Measurements from ENCODE around the gene PSMC4.
A peak's percentile ranks its signal among the peaks of the same experiment; 100 is the strongest.

PSMC4 gene

GRCh38 chr19:39941615-39942365 lies 29.2 kb upstream of the PSMC4 start:
- no peak for TF ChIP-seq CTCF (IDR thresholded peaks at IDR 0.05; ENCODE audit: low read depth, low read length)
- no peak overlapping the region for H3K4me3 ChIP-seq (ENCODE audit: low read depth, low read length)
- peak; percentile 51 for DNase-seq (ENCODE audit: low read depth, low spot score)
- in situ Hi-C loops (cut with HindIII; ENCODE audit: low sequenced_read_pairs): no loop called here

GRCh38 chr19:39942366-39942730 lies 28.6 kb upstream of the PSMC4 start:
- no peak for TF ChIP-seq CTCF (IDR thresholded peaks at IDR 0.05; ENCODE audit: low read depth, low read length)
- in situ Hi-C loops (cut with HindIII; ENCODE audit: low sequenced_read_pairs): no loop called here
- DNase-seq (ENCODE audit: low read depth, low spot score): no peak
- H3K4me3 ChIP-seq (ENCODE audit: low read depth, low read length): no peak overlapping the region

- in situ Hi-C loops (cut with HindIII; ENCODE audit: low sequenced_read_pairs): no loop called here
- no peak overlapping the region for H3K4me3 ChIP-seq (ENCODE audit: low read depth, low read length)
- DNase-seq (ENCODE audit: low read depth, low spot score): no peak
- no peak for TF ChIP-seq CTCF (IDR thresholded peaks at IDR 0.05; ENCODE audit: low read depth, low read length)
Observed at GRCh38 chr19:39943586-39943985, 27.4 kb upstream of the PSMC4 start.

- in situ Hi-C loops (cut with HindIII; ENCODE audit: low sequenced_read_pairs): no loop called here
- H3K4me3 ChIP-seq (ENCODE audit: low read depth, low read length): no peak overlapping the region
- TF ChIP-seq CTCF (IDR thresholded peaks at IDR 0.05; ENCODE audit: low read depth, low read length): no peak
- DNase-seq (ENCODE audit: low read depth, low spot score): no peak
Observed at GRCh38 chr19:39946532-39946931, 24.4 kb upstream of the PSMC4 start.

- H3K4me3 ChIP-seq (ENCODE audit: low read depth, low read length): no peak overlapping the region
- in situ Hi-C loops (cut with HindIII; ENCODE audit: low sequenced_read_pairs): no loop called here
- no peak for TF ChIP-seq CTCF (IDR thresholded peaks at IDR 0.05; ENCODE audit: low read depth, low read length)
- DNase-seq (ENCODE audit: low read depth, low spot score): no peak
Observed at GRCh38 chr19:39949026-39949747, 21.8 kb upstream of the PSMC4 start.

- TF ChIP-seq CTCF (IDR thresholded peaks at IDR 0.05; ENCODE audit: low read depth, low read length): no peak
- no peak for DNase-seq (ENCODE audit: low read depth, low spot score)
- no peak overlapping the region for H3K4me3 ChIP-seq (ENCODE audit: low read depth, low read length)
- in situ Hi-C loops (cut with HindIII; ENCODE audit: low sequenced_read_pairs): no loop called here
Observed at GRCh38 chr19:39951065-39951650, 19.8 kb upstream of the PSMC4 start.

Data from astrocyte of the spinal cord (primary cell).